Coronary artery (tissue), 2 donors: ENCODE results near the gene SNX13.
A peak's percentile ranks its signal among the peaks of the same experiment; 100 is the strongest.

Source experiments
- DNase-seq: peaks from one replicate; pipeline ENCODE4 v3.0.0-alpha.2; 2017; ENCODE audit warnings: low spot score
- H3K27ac ChIP-seq, 2 donors: fragments of 200-600 bp; sonication (generic); one replicate each; pipeline ENCODE4 v1.5.1; 2016 to 2019
- H3K4me3 ChIP-seq: fragments of 200-600 bp; sonication (generic); 2 replicates; pipeline ENCODE4 v1.5.1; 2016; ENCODE audit warnings: mild to moderate bottlenecking, moderate library complexity
- CTCF ChIP-seq: fragments of 200-600 bp; sonication (generic); IDR thresholded peaks from one replicate; pipeline ENCODE4 v1.5.1; 2019; ENCODE audit warnings: antibody characterized with exemption

SNX13 gene

GRCh38 chr7:17937506-17938120, 2.7 kb downstream of the SNX13 start:
- Histone ChIP-seq H3K4me3 (peak overlapping the region; percentile 97), H3K27ac (no peak overlapping the region)
- no peak for DNase-seq
- TF ChIP-seq CTCF, result no peak

- no peak for DNase-seq
- no peak overlapping the region for H3K4me3 ChIP-seq
- no peak overlapping the region for H3K27ac ChIP-seq
- TF ChIP-seq CTCF, result no peak
Observed at GRCh38 chr7:17936321-17936720, 4.0 kb downstream of the SNX13 start.

GRCh38 chr7:17934612-17935240, 5.6 kb downstream of the SNX13 start:
- no peak for DNase-seq
- no peak overlapping the region for H3K4me3 ChIP-seq
- H3K27ac ChIP-seq, result no peak overlapping the region
- TF ChIP-seq CTCF, result no peak

- H3K27ac ChIP-seq, result no peak overlapping the region
- no peak for DNase-seq
- no peak for TF ChIP-seq CTCF
- no peak overlapping the region for H3K4me3 ChIP-seq
Observed at GRCh38 chr7:17934094-17934493, 6.2 kb downstream of the SNX13 start.

- no peak for TF ChIP-seq CTCF
- no peak for DNase-seq
- no peak overlapping the region for H3K27ac ChIP-seq
- H3K4me3 ChIP-seq, result no peak overlapping the region
Observed at GRCh38 chr7:17932770-17933169, 7.5 kb downstream of the SNX13 start.

- H3K27ac ChIP-seq, result no peak overlapping the region
- TF ChIP-seq CTCF, result no peak
- H3K4me3 ChIP-seq, result no peak overlapping the region
- no peak for DNase-seq
Observed at GRCh38 chr7:17931069-17931468, 9.2 kb downstream of the SNX13 start.

- no peak overlapping the region for H3K27ac ChIP-seq
- DNase-seq, result no peak
- no peak for TF ChIP-seq CTCF
- H3K4me3 ChIP-seq, result no peak overlapping the region
Observed at GRCh38 chr7:17930546-17930945, 9.7 kb downstream of the SNX13 start.
